NCI-H2196 (cell line): Measurements from ENCODE around the gene OSBPL5.

Source experiments
- DNase-seq: peaks from one replicate; lab custom pipeline; 2025; ENCODE audit not compliant: unreplicated experiment; lab: John Stamatoyannopoulos, UW

The OSBPL5 gene

DNA sequence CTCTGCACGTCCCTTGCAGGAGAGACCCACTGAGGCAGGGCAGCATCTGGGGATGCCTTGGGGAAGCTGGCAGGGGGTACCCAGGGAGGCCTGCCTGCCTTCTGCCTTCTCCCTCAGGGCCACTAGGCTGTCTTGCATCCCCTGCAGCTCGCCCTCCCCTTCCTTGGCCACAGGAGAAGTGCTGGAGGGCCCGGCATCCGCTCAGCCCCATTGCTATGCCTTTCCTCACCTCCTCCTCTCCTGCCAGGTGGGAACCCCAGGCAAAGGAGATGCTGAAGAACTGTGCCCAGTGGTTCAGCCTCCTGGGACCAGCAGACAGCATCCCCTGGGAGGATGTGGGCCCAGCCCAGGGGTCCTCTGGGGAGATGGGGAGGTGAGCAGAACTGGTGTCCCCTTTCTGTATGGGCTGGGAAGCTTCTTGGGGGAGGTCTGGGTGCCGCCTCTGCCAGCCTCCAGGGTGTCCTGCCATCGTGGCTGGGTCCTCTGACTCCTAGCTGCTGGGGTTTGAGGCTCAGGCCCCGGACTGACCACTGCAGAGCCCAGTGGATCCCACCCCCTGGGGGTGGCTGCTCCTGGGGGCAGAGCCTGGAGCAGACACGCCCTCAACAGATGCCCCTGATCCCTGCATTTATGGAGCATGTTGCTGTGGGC is 32.9 kb upstream of the OSBPL5 start:
- no peak for DNase-seq

DNA sequence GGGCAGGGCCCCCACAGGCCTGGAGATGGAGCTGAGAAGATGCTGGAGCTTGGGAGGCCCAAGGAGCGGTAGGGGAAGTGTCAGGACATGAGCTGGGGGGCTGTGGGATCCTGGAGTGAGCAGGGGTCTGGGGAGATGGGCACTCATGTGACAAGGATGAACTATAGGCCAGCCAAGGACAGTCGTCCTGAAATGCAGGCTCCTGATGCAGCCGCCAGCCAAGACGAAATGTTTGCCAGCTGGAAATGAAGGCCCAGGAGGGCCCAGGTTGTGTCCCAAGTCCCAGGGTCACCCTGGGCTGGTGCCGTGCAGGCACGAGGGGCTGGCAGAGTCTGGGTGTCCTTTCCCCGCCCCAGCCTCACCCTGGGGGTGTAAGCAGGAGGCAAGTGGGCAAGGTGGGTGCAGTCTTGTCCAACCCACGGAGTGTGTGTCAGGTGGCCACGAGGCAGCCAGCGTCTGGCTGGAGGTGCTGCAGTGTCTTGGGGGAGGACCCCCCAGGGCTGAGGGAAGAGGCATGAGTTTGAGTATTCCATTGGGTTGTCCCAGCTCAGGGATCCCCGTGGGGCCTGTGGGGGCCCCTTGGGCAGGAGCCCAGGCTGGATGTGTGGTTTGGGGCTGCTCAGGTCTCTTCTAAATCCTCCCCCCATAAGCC is 32.1 kb upstream of the OSBPL5 start:
- DNase-seq: no peak

DNA sequence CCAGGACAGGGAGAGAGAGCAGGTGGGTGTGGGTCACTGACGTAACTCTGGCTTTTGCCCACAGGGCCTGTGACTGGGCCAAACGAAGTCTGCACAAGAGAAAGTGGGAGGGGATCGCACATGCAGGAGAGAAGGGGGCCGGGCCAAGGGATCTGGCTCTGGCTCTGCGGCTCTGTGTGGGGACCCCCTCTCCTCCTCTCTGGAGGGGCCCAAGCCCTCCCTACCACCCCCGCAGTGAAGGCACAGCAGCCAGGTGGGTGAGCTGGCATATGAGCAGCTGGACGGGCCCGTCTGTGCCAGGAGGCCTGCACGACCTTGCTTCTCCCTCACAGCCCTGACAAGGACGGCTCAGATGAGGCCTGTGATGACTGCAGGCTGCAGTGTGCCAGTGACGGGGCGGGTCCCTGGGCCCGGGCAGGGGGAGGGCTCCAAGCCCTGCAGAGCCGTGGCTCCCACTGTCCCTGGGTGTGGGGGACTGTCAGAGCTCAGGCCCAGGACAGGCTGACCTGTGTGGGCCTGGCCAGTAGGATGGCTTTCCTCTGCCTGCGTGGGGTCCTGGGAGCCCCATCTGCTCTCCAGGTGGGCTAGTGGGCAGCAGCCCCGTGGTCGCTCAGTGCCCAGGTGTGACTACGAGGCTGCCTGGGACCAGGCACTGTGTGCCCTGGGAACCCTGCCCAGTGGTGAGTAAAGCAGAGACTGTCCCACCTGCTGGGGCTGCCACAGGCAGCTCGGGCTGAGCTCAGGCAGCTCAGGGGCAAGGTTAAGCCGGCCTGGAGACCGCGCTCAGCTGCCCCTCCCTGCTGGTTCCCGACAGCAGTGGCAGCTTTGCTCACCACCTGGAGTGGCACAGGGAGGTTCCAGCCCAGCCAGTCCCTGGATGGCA is 31.3 kb upstream of the OSBPL5 start:
- no peak for DNase-seq

DNA sequence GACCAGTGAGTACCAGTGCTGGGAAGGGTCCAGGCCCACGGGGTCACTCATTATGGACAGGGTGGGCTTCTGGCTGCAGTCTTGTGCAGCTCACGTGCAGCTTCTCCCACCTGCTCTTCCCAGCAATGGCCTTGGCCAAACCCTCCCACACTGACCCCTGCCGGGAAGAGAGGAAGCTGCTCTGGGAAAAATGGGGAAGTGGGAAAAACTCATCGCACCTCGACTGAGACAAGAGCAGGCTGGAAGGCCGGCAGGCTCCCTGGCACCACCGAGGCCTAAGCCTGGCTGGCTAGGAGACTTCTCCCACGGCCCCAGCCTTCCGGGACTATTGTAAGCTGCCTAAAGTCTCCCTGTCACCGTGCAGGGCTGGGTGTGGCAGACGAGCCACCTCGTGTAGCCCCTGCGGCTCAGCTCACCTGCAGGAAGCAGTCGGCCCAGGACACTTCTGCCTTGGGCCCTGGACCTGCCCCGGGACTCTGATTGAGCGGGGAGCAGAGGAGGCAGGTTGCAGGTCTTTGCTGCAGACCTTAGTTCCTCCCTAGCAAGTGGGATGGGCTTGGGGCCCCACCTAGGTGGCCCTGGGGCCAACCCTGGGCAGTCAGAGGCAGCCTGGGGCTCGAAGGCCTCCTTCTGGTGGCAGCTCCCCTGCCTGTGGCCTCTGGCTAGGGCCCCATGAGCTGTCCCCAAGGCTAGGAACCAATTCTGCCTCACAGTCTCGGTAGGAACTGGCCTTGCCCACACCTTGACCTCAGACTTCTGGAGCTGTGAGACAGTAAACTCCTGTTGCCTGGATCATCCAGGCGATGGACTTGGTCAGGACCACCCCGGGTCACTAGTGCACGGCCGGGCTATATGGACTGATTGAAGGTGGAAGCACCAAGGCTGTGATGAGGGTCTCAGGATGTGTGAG is 30.4 kb upstream of the OSBPL5 start:
- DNase-seq: no peak

DNA sequence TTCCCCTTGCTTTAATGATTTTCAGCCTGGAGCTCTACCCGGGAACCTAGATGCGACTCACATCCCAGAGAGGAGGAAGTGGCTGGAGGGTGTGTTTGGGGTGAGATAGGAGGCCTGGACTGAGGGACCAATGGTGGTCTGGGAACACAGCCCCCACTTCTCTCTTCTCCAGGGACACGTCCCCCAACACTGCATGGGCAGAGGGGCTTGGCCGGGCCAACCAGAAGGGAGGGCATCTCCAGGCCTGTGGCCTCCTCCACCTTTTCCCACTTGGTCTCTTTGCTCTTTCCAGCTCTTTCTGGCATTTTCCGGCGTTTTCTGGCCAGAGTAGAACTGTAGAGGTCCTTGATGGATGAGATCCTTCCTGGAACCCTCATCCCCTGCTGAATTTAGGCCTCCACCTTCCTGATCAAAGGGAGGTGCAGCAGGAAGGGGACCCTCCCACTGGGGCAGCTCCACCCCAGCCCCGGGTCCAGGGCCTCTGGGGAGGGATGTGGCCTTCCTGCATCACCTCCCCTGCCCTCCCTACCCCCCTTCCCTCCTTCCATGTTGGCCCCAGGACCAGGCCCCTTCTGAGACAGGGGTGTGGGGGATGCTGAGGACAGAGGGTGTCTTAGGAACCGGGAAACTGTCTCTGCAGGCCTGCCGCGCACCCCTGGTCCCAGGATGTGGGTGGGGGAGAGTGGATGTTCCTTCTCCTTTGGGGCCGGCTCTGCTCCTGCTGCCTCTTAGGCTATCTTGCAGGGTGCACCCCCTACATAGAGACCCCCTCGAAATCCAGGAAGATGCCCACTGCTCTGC is 29.1 kb upstream of the OSBPL5 start:
- no peak for DNase-seq

DNA sequence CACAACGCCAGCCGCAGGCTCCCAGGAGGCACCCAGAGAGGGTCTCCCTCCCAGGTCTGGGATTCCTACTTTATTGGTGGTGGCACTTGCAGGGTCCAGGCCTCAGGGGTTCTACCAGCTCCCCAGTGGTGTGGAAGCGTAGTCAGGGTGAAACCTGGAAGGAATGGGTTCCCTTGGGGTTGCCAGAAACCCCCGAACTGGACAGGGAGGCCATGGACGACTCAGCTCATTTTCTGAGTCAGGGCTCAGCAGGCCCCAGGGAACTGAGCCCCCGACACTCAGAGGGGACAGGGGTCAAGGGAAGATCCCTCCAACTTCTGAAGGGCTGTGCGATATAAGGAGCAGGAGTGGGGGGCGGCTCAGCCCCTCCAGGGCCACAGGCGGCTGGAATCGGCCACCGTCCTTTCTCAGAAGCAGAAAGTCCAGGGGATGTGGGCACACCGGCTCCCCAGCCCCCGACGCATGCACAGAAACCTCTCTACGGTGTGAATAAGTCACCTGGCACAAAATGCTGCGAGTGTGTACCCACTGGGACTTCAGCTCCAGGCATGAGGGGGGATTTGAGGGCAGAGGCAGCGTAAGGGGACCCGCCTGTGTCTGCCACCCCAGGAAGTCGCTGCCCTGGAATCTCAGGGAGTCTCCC is 28.4 kb upstream of the OSBPL5 start:
- DNase-seq: no peak

DNA sequence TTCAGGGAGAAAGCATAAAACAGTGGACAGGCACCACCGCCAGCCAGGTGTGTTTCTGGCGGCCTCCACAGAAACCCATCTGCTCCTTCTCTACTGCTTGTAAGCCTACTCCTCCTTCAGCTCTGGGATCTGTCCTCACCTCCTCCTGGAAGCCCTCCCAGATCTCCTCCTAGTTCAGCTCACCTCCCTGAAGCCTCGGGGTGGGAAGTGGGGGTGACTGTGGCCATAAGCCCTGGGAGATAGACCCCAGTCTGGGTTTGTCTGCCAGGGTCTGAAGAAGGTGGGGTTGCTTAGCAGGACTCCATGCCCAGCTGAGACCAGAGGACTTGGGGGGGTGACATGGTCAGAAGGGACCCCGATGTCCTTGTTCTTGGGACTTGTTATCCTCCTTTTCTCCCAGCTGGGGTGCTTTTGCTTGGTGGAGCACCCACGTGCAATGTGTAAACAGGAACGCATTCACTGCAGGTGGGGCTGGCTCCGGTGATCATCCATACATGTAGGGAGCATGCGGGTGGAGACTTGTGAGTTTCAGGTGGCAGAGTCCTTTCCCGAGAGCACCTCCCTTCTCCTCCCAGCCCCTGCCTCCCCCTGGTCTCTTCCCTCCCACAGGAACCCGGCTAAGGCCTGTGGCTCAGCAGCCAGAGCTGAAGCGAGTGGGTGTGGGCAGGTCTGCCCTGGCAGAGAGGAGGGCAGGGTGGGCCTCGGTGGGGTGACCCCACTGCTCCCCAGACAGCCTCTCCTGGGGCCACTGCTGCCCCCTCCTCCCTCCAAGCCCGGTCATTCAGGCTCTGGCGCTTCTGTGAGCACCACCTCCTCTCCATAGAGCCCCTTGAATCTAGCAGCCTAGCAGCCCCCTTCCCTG is 27.6 kb upstream of the OSBPL5 start:
- no peak for DNase-seq

DNA sequence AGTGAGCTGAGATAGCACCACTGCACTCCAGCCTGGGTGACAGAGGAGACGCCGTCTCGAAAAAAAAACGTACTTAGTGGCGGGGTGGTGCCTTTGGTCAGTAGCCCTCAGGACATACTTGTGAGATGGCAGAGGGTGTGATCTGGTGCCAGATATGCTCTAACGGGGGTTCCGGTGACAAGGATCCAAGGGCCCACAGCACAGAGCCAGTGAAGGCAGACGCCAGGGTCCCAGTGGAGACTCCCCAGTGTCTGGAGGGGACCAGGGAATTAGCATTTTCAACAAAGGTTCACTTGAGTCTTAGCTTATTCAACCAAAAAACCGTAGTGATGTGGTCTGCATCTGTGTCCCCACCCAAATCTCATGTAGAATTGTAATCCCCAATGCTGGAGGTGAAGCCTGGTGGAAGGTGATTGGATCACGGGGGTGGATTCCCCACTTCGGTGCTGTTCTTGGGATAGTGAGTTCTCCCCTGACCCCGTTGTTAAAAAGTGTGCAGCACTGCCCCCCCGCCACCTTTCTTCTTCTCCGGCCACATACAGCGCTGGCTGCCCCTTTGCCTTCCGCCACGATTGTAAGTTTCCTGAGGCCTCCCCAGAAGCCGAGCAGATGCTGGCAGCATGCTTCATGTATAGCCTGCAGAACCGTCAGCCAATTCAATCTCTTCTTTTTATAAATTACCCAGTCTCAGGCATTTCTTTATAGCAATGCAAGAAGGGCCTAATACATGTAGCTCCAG is 26.6 kb upstream of the OSBPL5 start:
- DNase-seq: no peak

DNA sequence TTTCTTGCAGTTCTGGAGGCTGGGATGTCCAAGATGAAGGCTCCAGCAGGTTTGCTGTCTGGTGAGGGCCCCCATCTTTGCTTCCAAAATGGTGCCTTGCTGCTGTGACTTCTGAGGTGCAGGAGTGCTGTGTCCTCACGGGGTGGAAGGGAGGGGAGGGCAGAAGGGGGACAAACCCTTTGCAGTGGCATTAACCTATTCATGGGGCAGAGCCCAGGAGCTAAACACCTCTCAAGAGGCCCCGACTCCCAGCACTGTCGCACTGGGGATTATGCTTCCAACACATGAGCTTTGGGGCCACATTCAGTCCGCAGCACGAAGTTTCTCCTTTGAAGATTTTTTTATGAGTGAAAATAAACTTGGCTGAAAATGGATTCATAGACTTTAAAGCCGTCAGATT is 25.5 kb upstream of the OSBPL5 start:
- DNase-seq: no peak

DNA sequence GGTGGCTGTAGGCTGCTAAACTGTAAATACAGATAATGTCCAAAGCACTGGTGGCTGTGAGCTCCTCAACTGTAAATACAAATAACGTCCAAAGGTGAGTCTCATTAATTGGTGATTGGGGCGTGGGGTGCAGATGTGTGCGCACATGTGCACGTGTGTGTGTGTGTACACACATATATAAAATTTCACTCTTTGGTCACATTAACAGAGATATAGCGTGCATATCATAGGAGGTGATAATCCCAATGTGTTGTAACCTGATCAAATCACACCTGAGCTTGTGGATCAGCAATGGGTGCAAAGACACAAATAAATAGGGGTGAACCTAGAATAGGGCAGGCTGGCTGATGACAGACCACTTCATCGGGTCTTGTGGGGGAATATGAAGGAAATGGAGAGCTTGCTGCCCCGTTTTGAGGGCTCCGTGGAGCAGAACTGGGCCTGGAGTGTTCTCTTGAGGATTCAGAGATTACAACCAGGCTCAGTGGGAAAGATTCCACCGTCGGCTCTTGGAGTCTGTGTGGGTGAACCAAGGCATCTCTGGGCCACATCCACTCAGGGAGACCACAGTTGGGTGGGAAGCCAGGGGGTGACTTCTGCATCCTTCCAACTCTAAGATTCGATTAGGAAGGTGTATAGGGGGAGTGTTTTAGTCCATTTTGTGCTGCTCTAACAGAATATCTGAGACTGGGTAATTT is 24.9 kb upstream of the OSBPL5 start:
- DNase-seq: no peak

DNA sequence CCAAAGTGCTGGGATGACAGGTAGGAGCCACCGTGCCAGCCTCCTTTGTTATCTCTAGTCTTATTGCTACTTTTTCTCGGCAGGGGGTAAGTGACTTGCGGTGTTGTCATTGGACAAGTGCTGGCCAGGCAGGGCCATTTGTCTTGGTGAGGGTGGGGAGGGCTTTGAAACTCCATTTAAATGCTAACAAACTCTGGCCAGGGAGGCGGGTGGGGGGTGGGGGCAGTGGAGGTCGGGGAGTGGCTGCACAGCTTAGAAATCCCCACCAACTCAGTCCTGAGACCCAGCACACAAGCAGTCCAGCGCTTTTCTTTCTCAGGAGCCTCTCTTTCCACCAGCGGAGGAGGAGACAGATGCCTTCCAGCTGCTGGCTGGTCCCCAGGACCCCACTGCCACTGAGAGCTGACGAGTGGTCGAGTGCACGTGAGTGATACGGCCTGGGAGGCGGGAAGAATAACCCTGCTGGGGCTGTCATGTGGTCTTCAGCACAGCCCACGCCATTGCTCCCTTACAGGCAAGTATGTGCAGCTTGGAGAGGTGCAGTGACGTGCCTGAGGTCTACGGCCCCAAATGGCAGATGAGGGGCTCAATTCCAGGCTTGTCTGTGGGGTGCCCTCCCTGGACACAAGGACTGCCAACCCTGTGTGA is 24.2 kb upstream of the OSBPL5 start:
- no peak for DNase-seq

DNA sequence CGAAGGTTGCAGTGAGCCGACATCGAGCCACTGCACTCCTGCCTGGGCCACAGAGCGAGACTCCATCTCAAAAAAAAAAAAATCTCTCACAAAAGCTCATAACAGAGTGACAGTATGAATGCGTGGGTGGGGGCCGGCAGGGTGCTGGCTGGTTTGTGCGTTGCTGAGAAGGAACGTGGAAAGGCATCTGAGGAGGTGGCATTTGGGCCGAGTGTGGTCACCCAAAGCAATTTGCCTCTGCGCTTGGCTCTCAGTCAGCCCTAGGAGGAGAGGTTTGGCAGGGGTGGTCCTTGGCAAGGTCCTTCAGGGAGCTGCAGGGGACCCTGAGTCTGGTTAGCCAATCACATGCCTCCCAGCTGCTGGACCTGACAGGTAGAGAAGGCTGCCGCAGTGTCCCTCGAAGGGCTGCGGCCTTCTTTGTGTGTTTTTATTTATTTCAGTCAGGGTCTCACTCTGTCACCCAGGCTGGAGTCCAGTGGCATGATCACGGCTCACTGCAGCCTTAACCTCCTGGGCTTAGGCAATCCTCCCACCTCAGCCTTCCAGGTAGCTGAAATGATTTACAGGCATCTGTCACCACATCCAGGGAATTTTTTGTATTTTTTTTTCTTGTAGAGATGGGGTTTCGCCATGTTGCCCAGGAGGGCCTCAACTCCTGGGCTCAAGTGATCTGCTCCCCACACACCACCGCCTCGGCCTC is 23.5 kb upstream of the OSBPL5 start:
- no peak for DNase-seq

DNA sequence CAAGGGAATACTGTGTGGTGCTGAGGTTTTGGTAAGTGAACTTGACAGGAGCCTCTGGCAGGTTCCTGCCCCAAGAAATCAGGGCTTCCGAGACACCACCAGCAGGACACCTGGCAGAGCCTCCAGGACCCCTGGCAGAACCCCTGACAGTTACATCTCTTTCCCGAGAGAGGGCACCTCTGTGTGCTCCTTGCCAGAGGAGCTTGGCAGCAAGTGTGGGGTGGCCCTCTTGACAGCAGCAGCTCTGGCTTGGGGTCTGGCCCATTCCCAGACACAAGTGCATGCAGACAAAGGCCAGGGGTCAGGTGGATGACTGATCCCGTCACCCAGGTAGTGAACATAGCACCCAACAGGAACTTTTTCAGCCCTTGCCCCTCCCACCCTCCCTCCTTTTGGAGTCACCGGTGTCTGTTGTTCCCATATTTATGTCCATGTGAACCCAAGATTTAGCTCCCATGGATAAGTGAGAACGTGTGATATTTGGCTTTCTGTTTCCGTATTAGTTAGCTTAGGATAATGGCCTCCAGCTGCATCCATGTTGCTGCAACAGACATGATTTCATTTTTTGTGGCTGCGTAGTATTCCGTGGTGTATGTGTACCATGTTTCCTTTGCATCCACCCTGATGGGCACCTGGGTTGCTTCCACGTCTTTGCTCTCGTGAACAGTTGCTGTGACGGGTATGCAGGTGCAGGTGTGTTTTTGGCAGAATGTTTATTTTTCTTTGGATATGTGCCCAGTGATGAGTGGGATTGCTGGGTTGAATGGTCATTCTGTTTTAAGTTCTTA is 21.2 kb upstream of the OSBPL5 start:
- no peak for DNase-seq

DNA sequence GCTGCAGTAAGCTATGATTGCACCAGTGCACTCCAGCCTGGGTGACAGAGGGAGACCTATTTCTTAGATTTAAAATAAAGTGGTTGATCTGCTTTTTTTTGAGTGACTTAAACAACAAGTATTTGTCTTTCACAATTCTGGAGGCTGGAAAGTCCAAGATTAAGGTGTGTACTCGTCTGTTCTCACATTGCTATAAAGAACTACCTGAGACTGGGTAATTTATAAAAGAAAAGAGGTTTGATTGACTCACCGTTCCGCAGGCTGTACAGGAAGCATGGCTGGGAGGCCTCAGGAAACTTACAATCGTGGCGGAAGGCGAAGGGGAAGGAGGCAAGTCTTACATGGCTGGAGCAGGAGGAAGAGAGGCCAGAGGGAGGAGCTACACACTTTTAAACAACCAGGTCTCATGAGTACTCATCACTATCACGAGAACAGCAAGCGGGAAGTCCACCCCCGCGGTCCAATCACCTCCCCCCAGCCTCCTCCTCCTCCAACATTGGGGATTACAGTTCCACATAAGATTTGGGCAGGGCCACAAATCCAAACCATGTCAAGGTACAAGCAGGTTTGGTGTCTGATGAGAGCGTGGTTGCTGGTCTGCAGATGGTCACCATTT is 19.7 kb upstream of the OSBPL5 start:
- DNase-seq: no peak

DNA sequence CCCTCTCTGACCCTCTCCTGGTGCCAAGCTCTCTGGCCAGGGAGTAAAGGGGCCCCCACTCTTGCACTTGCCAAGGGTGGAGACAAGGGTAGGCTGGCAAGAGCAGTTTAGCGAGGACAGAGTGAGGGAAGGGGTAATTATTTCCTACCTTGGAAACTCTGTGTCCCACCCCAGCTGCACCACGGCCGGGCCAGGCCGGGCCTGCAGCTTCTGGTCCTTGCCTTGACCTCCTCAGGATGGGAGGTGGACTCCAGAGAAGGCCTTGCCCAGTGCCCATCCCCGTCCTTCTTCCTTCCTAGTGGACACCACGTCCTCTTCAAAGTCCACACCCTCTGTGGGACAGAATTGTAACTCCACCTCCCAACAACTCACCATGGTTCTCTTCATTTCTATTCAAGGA is 18.4 kb upstream of the OSBPL5 start:
- no peak for DNase-seq
